ENCODE measurements around the gene UGGT1.
A peak's percentile ranks its signal among the peaks of the same experiment; 100 is the strongest.

The UGGT1 gene

GRCh38 chr2:128232965-128233789, 142.2 kb downstream of the UGGT1 start:
- H3K4me3 ChIP-seq (ENCODE audit: low read length), result peak overlapping the region; percentile 70
- peak; percentile 89 for TF ChIP-seq CTCF (conservative IDR thresholded peaks at IDR 0.05; ENCODE audit: low read depth, low read length)
- peak; percentile 29 for DNase-seq (ENCODE audit: low read depth)

- peak overlapping the region; percentile 70 for H3K4me3 ChIP-seq (ENCODE audit: low read length)
- TF ChIP-seq CTCF (conservative IDR thresholded peaks at IDR 0.05; ENCODE audit: low read depth, low read length), result no peak
- DNase-seq (ENCODE audit: low read depth), result no peak
Measured at GRCh38 chr2:128233790-128234395, 142.9 kb downstream of the UGGT1 start.

GRCh38 chr2:128234613-128235012, 143.6 kb downstream of the UGGT1 start:
- no peak for TF ChIP-seq CTCF (conservative IDR thresholded peaks at IDR 0.05; ENCODE audit: low read depth, low read length)
- no peak for DNase-seq (ENCODE audit: low read depth)

GRCh38 chr2:128235581-128235980, 144.6 kb downstream of the UGGT1 start:
- H3K4me3 ChIP-seq (ENCODE audit: low read length), result no peak overlapping the region
- TF ChIP-seq CTCF (conservative IDR thresholded peaks at IDR 0.05; ENCODE audit: low read depth, low read length), result no peak
- no peak for DNase-seq (ENCODE audit: low read depth)

More at GRCh38 chr2:128234613-128235012, 143.6 kb downstream of the UGGT1 start:
- H3K4me3 ChIP-seq (ENCODE audit: low read length), result no peak overlapping the region

- DNase-seq (ENCODE audit: low read depth), result no peak
- TF ChIP-seq CTCF (conservative IDR thresholded peaks at IDR 0.05; ENCODE audit: low read depth, low read length), result no peak
- H3K4me3 ChIP-seq (ENCODE audit: low read length), result no peak overlapping the region
Measured at GRCh38 chr2:128236491-128237035, 145.6 kb downstream of the UGGT1 start.

GRCh38 chr2:128237081-128237534, 146.1 kb downstream of the UGGT1 start:
- DNase-seq (ENCODE audit: low read depth), result no peak
- H3K4me3 ChIP-seq (ENCODE audit: low read length), result no peak overlapping the region
- TF ChIP-seq CTCF (conservative IDR thresholded peaks at IDR 0.05; ENCODE audit: low read depth, low read length), result no peak

Measured in retinal pigment epithelial cell (primary cell).